ENCODE results near the gene MOB1B.

Gene MOB1B

DNA sequence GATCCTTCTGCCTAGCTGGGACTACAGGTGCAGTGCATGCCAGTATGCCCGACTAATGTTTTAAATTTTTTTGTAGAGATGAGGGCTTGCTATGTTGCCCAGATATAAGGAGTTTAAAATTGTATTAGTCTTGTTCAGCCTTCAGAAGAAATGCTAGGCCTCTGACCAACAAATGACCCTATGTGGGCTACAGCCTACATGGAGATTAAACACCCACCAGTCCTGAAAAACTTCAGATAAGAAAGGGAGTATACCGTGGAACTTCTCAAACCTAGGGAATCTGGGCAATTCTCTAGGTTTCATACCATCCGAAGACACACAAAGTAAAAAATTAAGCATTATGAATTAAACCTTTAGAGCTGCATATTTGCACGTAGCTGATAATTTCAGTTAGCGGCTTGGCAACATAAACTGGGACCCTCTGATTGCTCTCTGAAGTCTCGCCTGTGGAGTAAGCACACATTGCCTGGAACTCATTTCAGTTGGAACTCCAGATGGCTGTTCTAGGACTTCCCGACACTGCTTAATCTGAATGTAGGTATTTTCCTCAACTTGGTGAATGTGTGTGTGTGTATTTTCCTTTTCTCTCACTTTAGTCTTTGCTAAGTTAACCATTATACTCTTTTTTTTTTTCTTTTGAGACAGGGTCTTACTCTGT, 33.0 kb downstream of the MOB1B start:
- in situ Hi-C loops (cut with MboI; ENCODE audit: low sequenced_read_pairs, unreplicated experiment) = loop anchor here (25.0 kb wide), 1 partner anchor 102 kb away; no protein-coding TSS in a partner anchor
- no peak for DNase-seq (ENCODE audit: low spot score)
- TF ChIP-seq, protein P1, sequence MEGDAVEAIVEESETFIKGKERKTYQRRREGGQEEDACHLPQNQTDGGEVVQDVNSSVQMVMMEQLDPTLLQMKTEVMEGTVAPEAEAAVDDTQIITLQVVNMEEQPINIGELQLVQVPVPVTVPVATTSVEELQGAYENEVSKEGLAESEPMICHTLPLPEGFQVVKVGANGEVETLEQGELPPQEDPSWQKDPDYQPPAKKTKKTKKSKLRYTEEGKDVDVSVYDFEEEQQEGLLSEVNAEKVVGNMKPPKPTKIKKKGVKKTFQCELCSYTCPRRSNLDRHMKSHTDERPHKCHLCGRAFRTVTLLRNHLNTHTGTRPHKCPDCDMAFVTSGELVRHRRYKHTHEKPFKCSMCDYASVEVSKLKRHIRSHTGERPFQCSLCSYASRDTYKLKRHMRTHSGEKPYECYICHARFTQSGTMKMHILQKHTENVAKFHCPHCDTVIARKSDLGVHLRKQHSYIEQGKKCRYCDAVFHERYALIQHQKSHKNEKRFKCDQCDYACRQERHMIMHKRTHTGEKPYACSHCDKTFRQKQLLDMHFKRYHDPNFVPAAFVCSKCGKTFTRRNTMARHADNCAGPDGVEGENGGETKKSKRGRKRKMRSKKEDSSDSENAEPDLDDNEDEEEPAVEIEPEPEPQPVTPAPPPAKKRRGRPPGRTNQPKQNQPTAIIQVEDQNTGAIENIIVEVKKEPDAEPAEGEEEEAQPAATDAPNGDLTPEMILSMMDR (IDR thresholded peaks at IDR 0.05; ENCODE audit: borderline replicate concordance, control extremely low read depth, extremely low read depth, insufficient read depth, missing control alignments) = no peak

DNA sequence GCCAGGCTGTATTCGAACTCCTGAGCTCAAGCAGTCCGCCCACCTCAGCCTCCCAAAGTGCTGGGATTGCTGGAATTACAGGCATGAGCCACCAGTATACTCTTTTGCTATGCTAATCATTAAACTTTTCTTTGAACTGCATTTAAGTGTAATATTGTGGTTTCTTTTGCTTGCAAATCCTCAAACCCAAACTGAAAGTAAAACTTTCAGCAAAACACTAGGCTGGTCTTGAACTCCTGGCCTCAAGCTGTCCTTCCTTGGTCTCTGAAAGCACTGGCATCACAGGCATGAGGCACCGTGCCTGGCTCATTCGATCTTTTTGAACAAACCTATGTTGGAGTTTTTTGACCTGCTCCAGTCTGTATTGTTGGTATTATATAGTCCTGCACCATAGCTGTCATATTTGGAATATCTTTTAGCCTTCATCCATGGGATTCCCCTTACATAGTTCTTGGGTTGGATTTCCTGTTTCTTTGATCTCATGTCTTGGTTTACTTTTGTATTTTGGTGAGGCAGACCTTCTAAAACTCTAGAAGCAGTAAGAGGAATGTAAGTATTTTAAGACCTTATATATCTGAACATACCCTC, 34.1 kb downstream of the MOB1B start:
- DNase-seq (ENCODE audit: low spot score) = no peak
- in situ Hi-C loops (cut with MboI; ENCODE audit: low sequenced_read_pairs, unreplicated experiment) = loop anchor here (25.0 kb wide), 1 partner anchor 101 kb away; no protein-coding TSS in a partner anchor
- TF ChIP-seq, protein P1 (IDR thresholded peaks at IDR 0.05; ENCODE audit: borderline replicate concordance, control extremely low read depth, extremely low read depth, insufficient read depth, missing control alignments) = no peak

DNA sequence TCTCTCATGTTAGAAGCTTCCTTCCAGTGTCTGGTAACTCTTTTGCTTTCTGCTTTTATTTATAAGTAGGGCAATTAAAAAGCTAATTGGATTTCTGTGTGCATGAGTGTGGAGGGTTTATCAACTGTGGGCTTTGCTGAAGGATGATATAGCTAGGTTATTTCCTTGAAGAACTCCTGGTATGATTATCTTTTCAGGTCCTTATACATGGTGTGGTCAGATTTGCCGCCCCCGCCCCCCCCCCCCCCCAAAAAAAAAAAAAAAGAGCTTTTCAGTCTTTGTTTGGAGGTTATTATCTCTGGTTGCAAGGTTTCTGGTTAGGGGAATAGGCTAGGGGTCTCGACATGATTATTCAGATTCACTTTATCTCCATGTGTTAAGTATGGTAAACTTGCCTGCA, 35.9 kb downstream of the MOB1B start:
- in situ Hi-C loops (cut with MboI; ENCODE audit: low sequenced_read_pairs, unreplicated experiment) = loop anchor here (25.0 kb wide), 1 partner anchor 99 kb away; no protein-coding TSS in a partner anchor
- TF ChIP-seq, protein P1 (IDR thresholded peaks at IDR 0.05; ENCODE audit: borderline replicate concordance, control extremely low read depth, extremely low read depth, insufficient read depth, missing control alignments) = no peak
- DNase-seq (ENCODE audit: low spot score) = no peak

DNA sequence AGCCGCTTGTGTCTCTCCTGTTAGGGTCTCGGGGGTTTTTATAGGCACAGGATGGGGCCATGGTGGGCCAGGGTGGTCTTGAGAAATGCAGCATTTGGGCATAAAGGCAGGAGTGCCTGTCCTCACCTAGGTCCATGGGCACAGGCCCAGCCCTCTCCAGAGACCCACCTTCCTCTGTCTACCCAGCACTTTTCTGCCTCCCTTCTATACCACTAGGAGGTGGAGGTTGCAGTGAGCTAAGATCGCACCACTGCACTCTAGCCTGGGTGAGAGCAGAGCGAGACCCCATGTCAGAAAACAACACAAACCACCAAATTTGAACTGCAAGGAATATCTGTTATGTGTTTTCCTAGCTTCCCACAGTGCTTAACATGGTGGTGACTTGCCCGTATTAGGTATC, 38.0 kb downstream of the MOB1B start:
- in situ Hi-C loops (cut with MboI; ENCODE audit: low sequenced_read_pairs, unreplicated experiment) = loop anchor here (25.0 kb wide), 1 partner anchor 97 kb away; no protein-coding TSS in a partner anchor
- no peak for DNase-seq (ENCODE audit: low spot score)
- TF ChIP-seq, protein P1 (IDR thresholded peaks at IDR 0.05; ENCODE audit: borderline replicate concordance, control extremely low read depth, extremely low read depth, insufficient read depth, missing control alignments) = no peak

DNA sequence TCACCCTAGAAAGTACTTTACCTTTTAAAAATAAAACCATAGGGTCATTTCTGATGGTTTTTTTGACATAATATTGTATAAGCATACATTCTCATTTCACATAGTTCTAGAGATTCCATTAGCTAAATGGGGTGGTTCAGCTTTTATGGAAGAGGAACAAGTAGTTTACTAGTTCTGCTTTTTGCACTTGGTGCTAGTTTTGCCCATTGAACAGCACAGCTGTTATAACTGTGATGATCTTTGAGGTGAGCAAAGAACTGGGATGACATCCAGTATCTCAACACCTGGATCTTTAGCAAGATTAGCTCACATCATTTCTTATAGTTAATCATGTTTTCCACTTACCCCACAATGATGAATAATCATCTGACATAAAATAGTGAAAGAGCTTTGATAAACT, 40.9 kb downstream of the MOB1B start:
- in situ Hi-C loops (cut with MboI; ENCODE audit: low sequenced_read_pairs, unreplicated experiment) = loop anchor here (25.0 kb wide), 1 partner anchor 94 kb away; no protein-coding TSS in a partner anchor
- TF ChIP-seq, protein P1 (IDR thresholded peaks at IDR 0.05; ENCODE audit: borderline replicate concordance, control extremely low read depth, extremely low read depth, insufficient read depth, missing control alignments) = no peak
- DNase-seq (ENCODE audit: low spot score) = no peak

DNA sequence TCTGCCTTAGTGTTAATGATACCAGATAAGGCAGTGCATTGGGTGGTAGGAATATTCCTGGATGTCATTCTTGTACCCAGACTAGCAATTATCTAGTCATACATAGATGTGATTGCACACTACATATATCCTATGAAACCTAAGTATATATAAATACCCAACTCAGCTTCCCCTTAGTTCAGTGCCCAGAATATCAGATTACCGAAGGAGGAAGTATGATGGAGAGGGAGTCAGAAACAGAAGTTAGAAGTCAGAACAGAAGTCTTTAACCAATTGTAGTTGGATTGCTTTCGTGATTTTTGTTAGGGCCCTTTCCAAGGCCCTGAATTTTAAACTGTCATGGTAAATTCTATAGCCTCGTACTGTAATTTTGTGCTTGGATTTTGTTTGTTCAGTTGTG, 42.9 kb downstream of the MOB1B start:
- TF ChIP-seq, protein P1 (IDR thresholded peaks at IDR 0.05; ENCODE audit: borderline replicate concordance, control extremely low read depth, extremely low read depth, insufficient read depth, missing control alignments) = no peak
- in situ Hi-C loops (cut with MboI; ENCODE audit: low sequenced_read_pairs, unreplicated experiment) = loop anchor here (25.0 kb wide), 1 partner anchor 92 kb away; no protein-coding TSS in a partner anchor
- no peak for DNase-seq (ENCODE audit: low spot score)
